HepG2 (cell line): ENCODE measurements around the gene ESAM. TPM values are rescaled to one million over a fixed set of nuclear protein-coding genes. Genes with fewer than 3 reads are reported as not detected.

Experiments
- DR1 ChIP-seq: sonication (generic); formaldehyde crosslinking; IDR thresholded peaks from 2 replicates; pipeline ENCODE4 v1.8.0; 2021; ENCODE audit warnings: mild to moderate bottlenecking, missing genetic modification reagents, inconsistent platforms
- GFI1 ChIP-seq: sonication (generic); formaldehyde crosslinking; IDR thresholded peaks from 2 replicates; pipeline ENCODE4 v1.5.0; 2020; ENCODE audit warnings: missing genetic modification reagents, mild to moderate bottlenecking, borderline replicate concordance
- ISL2 ChIP-seq: sonication (generic); formaldehyde crosslinking; IDR thresholded peaks from 2 replicates; pipeline ENCODE4 v1.5.0; 2020; ENCODE audit warnings: missing genetic modification reagents
- MAZ ChIP-seq, 2 experiments: sonication (generic) in 1 of 2; formaldehyde crosslinking in 1 of 2; IDR thresholded peaks; 2 replicates each; pipeline versions ENCODE4 v1.5.0 to v1.6.1; 2012 to 2020; ENCODE audit warnings: low read depth in 2 of 2, mild to moderate bottlenecking in 2 of 2, borderline replicate concordance in 1 of 2, improper control_type of control experiment in 1 of 2, low read length in 1 of 2, missing genetic modification reagents in 1 of 2, moderate library complexity in 1 of 2
- MED1 ChIP-seq: sonication (generic); formaldehyde crosslinking; IDR thresholded peaks from 2 replicates; pipeline ENCODE4 v1.4.0; 2020; ENCODE audit warnings: missing genetic modification reagents
- MLXIP ChIP-seq: sonication (generic); formaldehyde crosslinking; IDR thresholded peaks from 2 replicates; pipeline ENCODE4 v1.9.0; 2021; ENCODE audit warnings: missing genetic modification reagents, borderline replicate concordance
- NBN ChIP-seq: fragments of 450-650 bp; conservative IDR thresholded peaks from 2 replicates; pipeline ENCODE4 v1.6.1; 2017
- REPIN1 ChIP-seq: sonication (generic); formaldehyde crosslinking; IDR thresholded peaks from 2 replicates; pipeline ENCODE4 v1.8.0; 2022; ENCODE audit warnings: missing genetic modification reagents, low read depth, mild to moderate bottlenecking, borderline replicate concordance
- SOX6 ChIP-seq, 2 experiments: fragments of 450-650 bp in 1 of 2; sonication (generic) in 1 of 2; formaldehyde crosslinking in 1 of 2; IDR thresholded peaks; 2 replicates each; pipeline versions ENCODE4 v1.4.0 to v1.6.1; 2017 to 2020; ENCODE audit warnings: antibody characterized with exemption in 1 of 2, mild to moderate bottlenecking in 1 of 2, missing genetic modification reagents in 1 of 2
- UBTF ChIP-seq: sonication (generic); formaldehyde crosslinking; IDR thresholded peaks from 2 replicates; pipeline ENCODE4 v1.4.0; 2020; ENCODE audit warnings: mild to moderate bottlenecking, missing genetic modification reagents
- ZBTB43 ChIP-seq: sonication (generic); formaldehyde crosslinking; conservative IDR thresholded peaks from 2 replicates; pipeline ENCODE4 v1.4.0; 2020; ENCODE audit warnings: missing genetic modification reagents
- ZBTB49 ChIP-seq: sonication (generic); formaldehyde crosslinking; IDR thresholded peaks from 2 replicates; pipeline ENCODE4 v1.4.0; 2020; ENCODE audit warnings: missing genetic modification reagents, borderline replicate concordance
- ZNF329 ChIP-seq: sonication (generic); formaldehyde crosslinking; IDR thresholded peaks from 2 replicates; pipeline ENCODE4 v1.9.0; 2021; ENCODE audit warnings: low read depth, mild to moderate bottlenecking, missing genetic modification reagents
- ZNF350 ChIP-seq: sonication (generic); formaldehyde crosslinking; IDR thresholded peaks from 2 replicates; pipeline ENCODE4 v1.4.0; 2020; ENCODE audit warnings: mild to moderate bottlenecking, low read depth, missing genetic modification reagents, borderline replicate concordance
- ZNF598 ChIP-seq: sonication (generic); formaldehyde crosslinking; IDR thresholded peaks from 2 replicates; pipeline ENCODE4 v1.5.1; 2020; ENCODE audit warnings: mild to moderate bottlenecking, missing genetic modification reagents, borderline replicate concordance
- ZNF703 ChIP-seq: sonication (generic); formaldehyde crosslinking; IDR thresholded peaks from 2 replicates; pipeline ENCODE4 v1.5.1; 2020; ENCODE audit warnings: missing genetic modification reagents, mild to moderate bottlenecking, moderate library complexity, borderline replicate concordance
- polyA plus RNA-seq, 8 experiments: library from polyadenylated mRNA; depleted of rRNA in 3 of 8; stranded (reverse) in 7 of 8; unstranded in 1 of 8; fragments of >200 nt; fragmentation: Illumina TruSeq in 4 of 8; extraction: Trizol in 4 of 8; gene quantifications; 2 replicates each; pipeline versions ENCODE4 v1.2.1 to v1.2.3, GENCODE V29; 2011 to 2016; ENCODE audit warnings: low read depth in 4 of 8, missing spikeins in 1 of 8, mixed read lengths in 1 of 8; ENCODE audit not compliant: insufficient read depth in 1 of 8
- total RNA-seq, 5 experiments: library from RNA; depleted of rRNA; stranded (reverse); fragments of >200 nt; fragmentation: Illumina TruSeq; extraction: Trizol; gene quantifications; 2 replicates each; pipeline ENCODE4 v1.2.3, GENCODE V29; 2016; ENCODE audit warnings: low read depth in 1 of 5

ESAM gene
- total and polyA plus RNA-seq, 2 of the 13 experiments (the other 11 are each of a cell fraction or from before 2014, with no cell fraction given) = 1.2 to 6.8 TPM

GRCh38 chr11:124799348-124800225 is 37.5 kb upstream of the ESAM start (continued):
- TF ChIP-seq MAZ (IDR thresholded peaks at IDR 0.05; ENCODE audit: borderline replicate concordance, low read depth, low read length) (0 out of 2 replicates have a peak, but pooled peaks have one; percentile 28), MAZ (CRISPR knock-in tag; IDR thresholded peaks at IDR 0.05; ENCODE audit: low read depth) (peak; percentile 39), MED1 (CRISPR knock-in tag) (0 out of 2 replicates have a peak, but pooled peaks have one; percentile 17), REPIN1 (no peak), SOX6 (IDR thresholded peaks at IDR 0.05) (no peak), SOX6 (CRISPR knock-in tag; IDR thresholded peaks at IDR 0.05) (peak; percentile 23; the same call in 1 of the 2 replicates), ISL2 (peak; percentile 4; the same call in 1 of the 2 replicates), ZNF350 (CRISPR knock-in tag) (0 out of 2 replicates have a peak, but pooled peaks have one; percentile 18), ZBTB49 (no peak), ZNF703 (CRISPR knock-in tag) (0 out of 2 replicates have a peak, but pooled peaks have one; percentile 25), NBN (no peak), ZBTB43 (CRISPR knock-in tag) (0 out of 2 replicates have a peak, but pooled peaks have one; percentile 21), DR1 (CRISPR knock-in tag) (no peak), ZNF329 (CRISPR knock-in tag) (0 out of 2 replicates have a peak, but pooled peaks have one; percentile 6), UBTF (CRISPR knock-in tag) (peak; percentile 24; the same call in 1 of the 2 replicates), GFI1 (CRISPR knock-in tag) (no peak), MLXIP (no peak), ZNF598 (CRISPR knock-in tag) (no peak)
